Thymus (tissue), 11 donors: ENCODE results near the gene GTF2A2. TPM values are rescaled to one million over a fixed set of nuclear protein-coding genes. Genes with fewer than 3 reads are reported as not detected.
A peak's percentile ranks its signal among the peaks of the same experiment; 100 is the strongest.

Experiments used
- DNase-seq, 9 donors: peaks; one replicate each; pipeline ENCODE4 v3.0.0-alpha.2; 2013; ENCODE audit warnings: low spot score in 9 of 9, low read depth in 6 of 9, missing footprints in 1 of 9
- H3K27ac ChIP-seq, 2 donors: one replicate each; pipeline ENCODE4 v1.5.1; 2013; ENCODE audit warnings: control low read depth in 1 of 2, low read depth in 1 of 2, low read length in 1 of 2, mild to moderate bottlenecking in 1 of 2, moderate library complexity in 1 of 2
- H3K27me3 ChIP-seq, 2 donors: one replicate each; pipeline ENCODE4 v1.5.1; 2013; ENCODE audit warnings: low read length in 1 of 2; ENCODE audit not compliant: control insufficient read depth in 2 of 2, insufficient read depth in 1 of 2
- H3K36me3 ChIP-seq, 2 donors: one replicate each; pipeline ENCODE4 v1.5.1; 2013; ENCODE audit warnings: low read length in 1 of 2, mild to moderate bottlenecking in 1 of 2, moderate library complexity in 1 of 2; ENCODE audit not compliant: control insufficient read depth in 2 of 2, insufficient read depth in 2 of 2
- H3K4me1 ChIP-seq, 2 donors: one replicate each; pipeline ENCODE4 v1.5.1; 2013; ENCODE audit warnings: low read length in 2 of 2; ENCODE audit not compliant: control insufficient read depth in 2 of 2, insufficient read depth in 2 of 2
- H3K4me3 ChIP-seq, 2 donors: one replicate each; pipeline ENCODE4 v1.5.1; 2013; ENCODE audit warnings: low read length in 2 of 2, control low read depth in 1 of 2, mild to moderate bottlenecking in 1 of 2
- H3K9me3 ChIP-seq, 2 donors: one replicate each; pipeline ENCODE4 v1.5.1; 2013; ENCODE audit warnings: low read length in 1 of 2, mild to moderate bottlenecking in 1 of 2; ENCODE audit not compliant: control insufficient read depth in 2 of 2, insufficient read depth in 1 of 2
- WGBS: extraction: QIAGEN DNeasy Blood & Tissue Kit; methylation state at CpG from one replicate; pipeline ENCODE4 v1.1.7; 2013; 5-methylcytosine and 5-hydroxymethylcytosine counted together
- polyA plus RNA-seq: library from polyadenylated mRNA; stranded (reverse); fragments of 200-250 nt; gene quantifications from one replicate; pipeline ENCODE4 v1.2.3, GENCODE V29; 2013
- total RNA-seq: library from RNA; stranded (reverse); fragments of 120-200 nt; gene quantifications from one replicate; pipeline ENCODE4 v1.2.4, GENCODE V29; 2013
- donor health status: healthy.

The GTF2A2 gene
- total and polyA plus RNA-seq, 2 donors, result 90.2 to 150 TPM

DNA sequence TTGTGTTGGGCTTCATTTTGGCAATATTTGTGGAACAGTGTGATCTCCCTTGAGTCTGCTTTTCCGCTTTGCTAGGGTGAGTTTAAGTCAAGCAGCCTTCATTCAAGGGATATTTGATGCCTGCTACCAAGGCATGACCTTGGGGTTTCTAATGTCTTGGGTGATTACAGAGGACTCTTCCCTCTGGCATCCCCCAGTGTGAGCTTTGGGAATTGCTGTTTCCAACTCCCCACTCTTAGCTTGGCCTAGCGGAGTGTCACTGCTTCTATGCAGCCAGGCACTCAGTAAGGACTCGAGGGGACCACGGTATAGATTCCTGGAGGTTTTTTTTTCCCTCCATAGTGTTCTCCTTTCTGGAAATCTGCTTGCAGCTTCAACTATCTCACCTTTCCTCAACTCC lies 24.6 kb downstream of the GTF2A2 start:
- Histone ChIP-seq H3K4me1 (no peaks in the 10 kb centered on the region), H3K4me3 (no peak overlapping the region), H3K36me3 (peaks cover 0 to 3% of the 10 kb centered on the region in 2 donors), H3K9me3 (no peaks in the 10 kb centered on the region), H3K27me3 (no peaks in the 10 kb centered on the region), H3K27ac (no peak overlapping the region)
- DNase-seq, result no peak
- WGBS, result 92% methylated on average over 4 of the region's 4 CpGs

- DNase-seq, result peak in 2 of 9 donors; percentile 8 to 21
- H3K4me3 ChIP-seq, result no peak overlapping the region
- H3K36me3 ChIP-seq, result no peaks in the 10 kb centered on the region
- H3K9me3 ChIP-seq, result no peaks in the 10 kb centered on the region
- H3K4me1 ChIP-seq, result no peaks in the 10 kb centered on the region
- peaks cover 0 to 3% of the 10 kb centered on the region in 2 donors for H3K27me3 ChIP-seq
- 30% methylated on average over 6 of the region's 6 CpGs for WGBS
- H3K27ac ChIP-seq, result no peak overlapping the region
Measured at GRCh38 chr15:59622289-59622688, 35.0 kb downstream of the GTF2A2 start.

GRCh38 chr15:59618406-59618805 lies 38.9 kb downstream of the GTF2A2 start:
- WGBS, result 89% methylated on average over 4 of the region's 4 CpGs
- Histone ChIP-seq H3K4me1 (no peaks in the 10 kb centered on the region), H3K27me3 (peaks cover 0 to 3% of the 10 kb centered on the region in 2 donors), H3K27ac (no peak overlapping the region), H3K36me3 (no peaks in the 10 kb centered on the region), H3K9me3 (no peaks in the 10 kb centered on the region), H3K4me3 (no peak overlapping the region)
- no peak for DNase-seq

- H3K4me3 ChIP-seq, result no peak overlapping the region
- WGBS, result 89% methylated on average over 3 of the region's 3 CpGs
- H3K27me3 ChIP-seq, result peaks cover 0 to 3% of the 10 kb centered on the region in 2 donors
- no peaks in the 10 kb centered on the region for H3K36me3 ChIP-seq
- DNase-seq, result peak in 2 of 9 donors; percentile 7 to 16
- no peak overlapping the region for H3K27ac ChIP-seq
- no peaks in the 10 kb centered on the region for H3K9me3 ChIP-seq
- H3K4me1 ChIP-seq, result no peaks in the 10 kb centered on the region
Measured at GRCh38 chr15:59616379-59616778, 40.9 kb downstream of the GTF2A2 start.

GRCh38 chr15:59615661-59616060 lies 41.7 kb downstream of the GTF2A2 start:
- 96% methylated on average over 5 of the region's 5 CpGs for WGBS
- H3K27me3 ChIP-seq, result peaks cover 0 to 3% of the 10 kb centered on the region in 2 donors
- no peaks in the 10 kb centered on the region for H3K9me3 ChIP-seq
- no peaks in the 10 kb centered on the region for H3K4me1 ChIP-seq
- H3K27ac ChIP-seq, result no peak overlapping the region
- no peak for DNase-seq
- no peak overlapping the region for H3K4me3 ChIP-seq
- H3K36me3 ChIP-seq, result no peaks in the 10 kb centered on the region

DNA sequence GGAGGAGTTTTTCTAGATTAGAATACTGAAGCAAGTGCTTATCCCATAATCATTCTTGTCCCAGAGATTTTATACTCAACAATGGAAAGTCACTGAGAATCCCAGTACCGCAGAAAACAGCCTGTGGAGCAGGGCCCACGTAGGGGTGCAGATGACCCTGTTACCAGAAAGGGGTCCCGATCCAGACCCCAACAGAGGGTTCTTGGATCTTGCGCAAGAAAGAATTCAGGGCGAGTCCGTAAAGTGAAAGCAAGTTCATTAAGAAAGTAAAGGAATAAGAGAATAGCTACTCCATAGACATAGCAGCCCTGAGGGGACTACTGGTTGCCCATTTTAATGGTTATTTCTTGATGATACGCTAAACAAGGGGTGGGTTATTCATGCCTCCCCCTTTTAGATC lies 43.2 kb downstream of the GTF2A2 start:
- WGBS, result over 99% methylated on average over 7 of the region's 7 CpGs
- H3K27me3 ChIP-seq, result peaks cover 0 to 3% of the 10 kb centered on the region in 2 donors
- no peak for DNase-seq
- H3K4me1 ChIP-seq, result no peaks in the 10 kb centered on the region
- H3K27ac ChIP-seq, result no peak overlapping the region
- H3K36me3 ChIP-seq, result no peaks in the 10 kb centered on the region
- no peaks in the 10 kb centered on the region for H3K9me3 ChIP-seq
- H3K4me3 ChIP-seq, result no peak overlapping the region

- no peaks in the 10 kb centered on the region for H3K4me1 ChIP-seq
- 88% methylated on average over 8 of the region's 8 CpGs for WGBS
- H3K9me3 ChIP-seq, result no peaks in the 10 kb centered on the region
- no peaks in the 10 kb centered on the region for H3K27me3 ChIP-seq
- no peak for DNase-seq
- H3K27ac ChIP-seq, result no peak within 1 kb of the TSS
- H3K36me3 ChIP-seq, result no peaks in the 10 kb centered on the region
- no peak within 1 kb of the TSS for H3K4me3 ChIP-seq
Measured at GRCh38 chr15:59611276-59612260, 45.7 kb downstream of the GTF2A2 start, which contains the start of gene GCNT3. Gene GCNT3, plus strand, starts transcription at chr15:59611783. Its CDS starts 6,456 bp downstream, at chr15:59618239.

DNA sequence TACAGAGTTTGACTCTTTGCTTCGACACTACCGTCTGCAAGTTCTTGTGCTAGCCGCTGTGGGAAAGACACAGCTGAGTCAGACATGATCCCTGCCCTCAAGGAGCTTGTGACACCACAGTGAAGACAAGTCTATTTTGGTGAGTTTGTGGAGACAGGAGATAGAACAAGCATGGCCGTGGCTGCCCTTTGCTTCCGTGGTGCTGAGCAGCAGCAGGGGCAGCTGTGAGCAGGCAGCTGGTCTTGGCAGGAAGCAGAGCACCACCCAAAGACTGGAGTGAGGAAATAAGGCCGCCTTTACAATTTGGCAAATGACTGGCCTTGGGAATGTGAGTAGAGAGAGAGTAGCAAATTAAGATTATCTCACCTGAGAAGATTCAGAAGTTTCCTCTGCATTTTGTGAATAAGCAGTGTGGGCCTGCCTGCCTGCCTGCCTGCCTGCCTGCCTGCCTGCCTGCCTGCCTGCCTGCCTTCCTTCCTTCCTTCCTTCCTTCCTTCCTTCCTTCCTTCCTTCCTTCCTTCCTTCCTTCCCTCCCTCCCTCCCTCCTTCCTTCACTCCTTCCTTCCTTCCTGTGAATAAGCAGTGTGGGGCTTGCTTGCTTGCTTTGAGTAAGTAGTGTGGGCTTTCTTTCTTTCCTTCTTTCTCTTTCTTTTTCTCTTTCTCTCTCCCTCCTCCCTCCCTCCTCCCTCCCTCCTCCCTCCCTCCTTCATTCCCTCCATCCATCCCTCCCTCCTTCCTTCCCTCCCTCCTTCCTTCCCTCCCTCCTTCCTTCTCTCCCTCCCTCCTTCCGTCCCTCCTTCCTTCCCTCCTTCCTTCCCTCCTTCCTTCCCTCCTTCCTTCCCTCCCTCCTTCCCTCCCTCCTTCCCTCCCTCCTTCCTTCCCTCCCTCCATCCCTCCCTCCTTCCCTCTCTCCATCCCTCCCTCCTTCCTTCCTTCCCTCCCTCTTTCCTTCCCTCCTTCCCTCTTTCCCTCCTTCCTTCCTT lies 47.3 kb downstream of the GTF2A2 start:
- no peak for DNase-seq
- 86% methylated on average over 7 of the region's 7 CpGs for WGBS
- Histone ChIP-seq H3K36me3 (no peaks in the 10 kb centered on the region), H3K9me3 (no peaks in the 10 kb centered on the region), H3K27ac (no peak overlapping the region), H3K4me1 (no peaks in the 10 kb centered on the region), H3K27me3 (no peaks in the 10 kb centered on the region), H3K4me3 (no peak overlapping the region)
